Parathyroid adenoma (tissue), 2 donors: ENCODE data around the gene ADPGK.
"Not testable (repeated sequence)": the region's sequence is repeated elsewhere in the genome, so short reads cannot be mapped to it uniquely, and the experiment has no call there.

Experiments
- H2AFZ ChIP-seq: fragments of 300-600 bp; sonication (generic); one replicate; pipeline ENCODE4 v1.7.0; 2017; ENCODE audit warnings: antibody characterized with exemption, mild to moderate bottlenecking
- H3K27ac ChIP-seq: fragments of 300-600 bp; sonication (generic); one replicate; pipeline ENCODE4 v1.7.0; 2017
- H3K27me3 ChIP-seq: fragments of 300-600 bp; sonication (generic); one replicate; pipeline ENCODE4 v1.7.0; 2017; ENCODE audit warnings: low read length; ENCODE audit not compliant: control insufficient read depth, insufficient read depth
- H3K36me3 ChIP-seq: fragments of 300-600 bp; sonication (generic); one replicate; pipeline ENCODE4 v1.7.0; 2017; ENCODE audit warnings: low read length; ENCODE audit not compliant: control insufficient read depth, insufficient read depth
- H3K4me1 ChIP-seq: fragments of 300-600 bp; sonication (generic); one replicate; pipeline ENCODE4 v1.7.0; 2017; ENCODE audit warnings: control low read depth
- H3K4me2 ChIP-seq: fragments of 300-600 bp; sonication (generic); one replicate; pipeline ENCODE4 v1.7.0; 2017; ENCODE audit warnings: low read length
- H3K4me3 ChIP-seq: fragments of 300-600 bp; sonication (generic); one replicate; pipeline ENCODE4 v1.7.0; 2017; ENCODE audit warnings: low read depth, low read length
- H3K79me2 ChIP-seq: fragments of 300-600 bp; sonication (generic); one replicate; pipeline ENCODE4 v1.7.0; 2017; ENCODE audit warnings: control low read depth
- H3K9ac ChIP-seq: fragments of 300-600 bp; sonication (generic); one replicate; pipeline ENCODE4 v1.7.0; 2017; ENCODE audit warnings: mild to moderate bottlenecking
- H3K9me3 ChIP-seq: fragments of 300-600 bp; sonication (generic); one replicate; pipeline ENCODE4 v1.7.0; 2017; ENCODE audit warnings: low read length; ENCODE audit not compliant: control insufficient read depth
- CTCF ChIP-seq: fragments of 300-600 bp; sonication (generic); IDR thresholded peaks from one replicate; pipeline ENCODE4 v1.7.0; 2017; ENCODE audit warnings: antibody characterized with exemption, mild to moderate bottlenecking
- donor health status: primary hyperparathyroidism.

ADPGK gene

GRCh38 chr15:72728821-72729220, 54.7 kb downstream of the ADPGK start:
- Histone ChIP-seq H3K27me3 (no peaks in the 10 kb centered on the region), H3K79me2 (no peaks in the 10 kb centered on the region), H3K4me1 (no peaks in the 10 kb centered on the region), H2AFZ (no peak overlapping the region), H3K27ac (no peak overlapping the region), H3K9me3 (no peaks in the 10 kb centered on the region), H3K9ac (no peak overlapping the region), H3K4me2 (no peak overlapping the region), H3K36me3 (no peaks in the 10 kb centered on the region), H3K4me3 (no peak overlapping the region)
- TF ChIP-seq CTCF: no peak

- H3K4me3 ChIP-seq, H3K4me2 ChIP-seq, H3K27ac ChIP-seq, H3K27me3 ChIP-seq, H3K9me3 ChIP-seq, H3K9ac ChIP-seq, H2AFZ ChIP-seq, H3K79me2 ChIP-seq, H3K4me1 ChIP-seq, H3K36me3 ChIP-seq: not testable (repeated sequence)
Observed at GRCh38 chr15:72728249-72728648, 55.3 kb downstream of the ADPGK start.

- H3K9me3 ChIP-seq: no peaks in the 10 kb centered on the region
- no peak overlapping the region for H3K27ac ChIP-seq
- no peak overlapping the region for H3K9ac ChIP-seq
- H3K4me1 ChIP-seq: no peaks in the 10 kb centered on the region
- no peaks in the 10 kb centered on the region for H3K27me3 ChIP-seq
- H3K36me3 ChIP-seq: no peaks in the 10 kb centered on the region
- H2AFZ ChIP-seq: no peak overlapping the region
- no peak for TF ChIP-seq CTCF
- no peak overlapping the region for H3K4me2 ChIP-seq
- no peak overlapping the region for H3K4me3 ChIP-seq
- H3K79me2 ChIP-seq: no peaks in the 10 kb centered on the region
Observed at GRCh38 chr15:72727154-72727553, 56.4 kb downstream of the ADPGK start.

- H3K9me3 ChIP-seq, H3K4me2 ChIP-seq, H3K4me3 ChIP-seq, H2AFZ ChIP-seq, H3K27me3 ChIP-seq, H3K36me3 ChIP-seq, H3K27ac ChIP-seq, H3K79me2 ChIP-seq, H3K9ac ChIP-seq, H3K4me1 ChIP-seq: not testable (repeated sequence)
Observed at GRCh38 chr15:72725851-72726250, 57.7 kb downstream of the ADPGK start.

- no peaks in the 10 kb centered on the region for H3K36me3 ChIP-seq
- no peak overlapping the region for H3K9ac ChIP-seq
- no peak for TF ChIP-seq CTCF
- H3K79me2 ChIP-seq: no peaks in the 10 kb centered on the region
- H3K4me3 ChIP-seq: no peak overlapping the region
- H2AFZ ChIP-seq: no peak overlapping the region
- no peak overlapping the region for H3K27ac ChIP-seq
- no peak overlapping the region for H3K4me2 ChIP-seq
- no peaks in the 10 kb centered on the region for H3K27me3 ChIP-seq
- no peaks in the 10 kb centered on the region for H3K9me3 ChIP-seq
- no peaks in the 10 kb centered on the region for H3K4me1 ChIP-seq
Observed at GRCh38 chr15:72725446-72725845, 58.1 kb downstream of the ADPGK start.

- no peaks in the 10 kb centered on the region for H3K4me1 ChIP-seq
- H3K79me2 ChIP-seq: no peaks in the 10 kb centered on the region
- H3K9me3 ChIP-seq: no peaks in the 10 kb centered on the region
- no peak for TF ChIP-seq CTCF
- no peak overlapping the region for H2AFZ ChIP-seq
- no peak overlapping the region for H3K4me2 ChIP-seq
- no peaks in the 10 kb centered on the region for H3K36me3 ChIP-seq
- no peak overlapping the region for H3K4me3 ChIP-seq
- no peak overlapping the region for H3K27ac ChIP-seq
- no peak overlapping the region for H3K9ac ChIP-seq
- H3K27me3 ChIP-seq: no peaks in the 10 kb centered on the region
Observed at GRCh38 chr15:72724028-72724427, 59.5 kb downstream of the ADPGK start.
